K562 (cell line): ENCODE results near the gene PCED1B. TPM values are rescaled to one million over a fixed set of nuclear protein-coding genes. Genes with fewer than 3 reads are reported as not detected.

Experiments
- RBM22 ChIP-seq: fragments of 200-400 bp; formaldehyde crosslinking; IDR thresholded peaks from 2 replicates; pipeline ENCODE4 v1.6.1; 2018; ENCODE audit warnings: low read length, low read depth; ENCODE audit not compliant: poor library complexity, severe bottlenecking
- SIX5 ChIP-seq, 2 experiments: IDR thresholded peaks; 2 replicates each; pipeline ENCODE4 v1.6.1; 2011; ENCODE audit warnings: low read length in 2 of 2, borderline replicate concordance in 1 of 2, low read depth in 1 of 2, mild to moderate bottlenecking in 1 of 2, moderate library complexity in 1 of 2; ENCODE audit not compliant: insufficient read depth in 1 of 2
- ZBTB40 ChIP-seq, 2 experiments: fragments of 450-650 bp in 1 of 2; sonication (generic) in 1 of 2; formaldehyde crosslinking in 1 of 2; IDR thresholded peaks; 2 replicates each; pipeline versions ENCODE4 v1.7.1 to v1.9.0; 2016 to 2022; ENCODE audit warnings: inconsistent platforms in 1 of 2, mild to moderate bottlenecking in 1 of 2, missing genetic modification reagents in 1 of 2
- ZBTB5 ChIP-seq: fragments of 450-650 bp; IDR thresholded peaks from 2 replicates; pipeline ENCODE4 v1.6.1; 2017; ENCODE audit warnings: antibody characterized with exemption
- ZFPM2 ChIP-seq: fragments of 250-450 bp; sonication (Bioruptor Pico); IDR thresholded peaks from 2 replicates; pipeline ENCODE4 v1.5.1; 2022; ENCODE audit warnings: mild to moderate bottlenecking
- ZNF12 ChIP-seq: sonication (generic); formaldehyde crosslinking; IDR thresholded peaks from 2 replicates; pipeline ENCODE4 v1.4.0; 2020; ENCODE audit warnings: mild to moderate bottlenecking, missing genetic modification reagents
- ZNF395 ChIP-seq: fragments of 200-800 bp; sonication (Bioruptor generic); IDR thresholded peaks from 2 replicates; pipeline ENCODE4 v1.6.1; 2017; ENCODE audit warnings: missing genetic modification characterization, missing compliant biosample characterization
- polyA plus RNA-seq, 8 experiments: library from polyadenylated mRNA; depleted of rRNA in 4 of 8; stranded (reverse) in 5 of 8; unstranded in 3 of 8; fragments of >200 nt; fragmentation: Nextera tagmentation in 2 of 8; fragmentation: Illumina TruSeq in 1 of 8; extraction: Ambion mirVana in 2 of 8; extraction: Trizol in 1 of 8; gene quantifications; 2 replicates each; pipeline versions ENCODE4 v1.2.1 to v1.2.3, GENCODE V29; 2011 to 2014; ENCODE audit warnings: inconsistent platforms in 1 of 8, missing spikeins in 1 of 8
- total RNA-seq, 7 experiments: library from RNA; depleted of rRNA in 6 of 7; stranded (reverse); fragments of >200 nt in 6 of 7; fragmentation: Illumina TruSeq in 2 of 7; extraction: Trizol in 2 of 7; gene quantifications; 2 replicates each; pipeline versions ENCODE4 v1.2.1 to v1.2.3, GENCODE V29; 2011 to 2021; ENCODE audit warnings: low replicate concordance in 1 of 7

Gene PCED1B
- total and polyA plus RNA-seq, 9 of the 15 experiments (the other 6 are each of a cell fraction or from before 2014, with no cell fraction given), result 1.2 to 9.3 (median 2.5) TPM

GRCh38 chr12:47071241-47071852, 8.1 kb upstream of the PCED1B start (continued):
- TF ChIP-seq ZBTB40 (IDR thresholded peaks at IDR 0.05) (no peak), ZBTB40 (CRISPR knock-in tag; IDR thresholded peaks at IDR 0.05) (no peak), ZNF395 (CRISPR knock-in tag) (no peak), ZNF12 (no peak), RBM22 (no peak), ZFPM2 (CRISPR knock-in tag) (no peak), ZBTB5 (no peak), SIX5 (IDR thresholded peaks at IDR 0.05; ENCODE audit: borderline replicate concordance in 1 of 2, insufficient read depth in 1 of 2, low read depth in 1 of 2, low read length in 2 of 2) (no peak)
